GM19468 (cell line): ENCODE measurements around the gene MAGI1.
"Not testable (repeated sequence)": the region's sequence is repeated elsewhere in the genome, so short reads cannot be mapped to it uniquely, and the experiment has no call there.

Experiments used
- ATAC-seq: cut with Tn5 transposase; IDR thresholded peaks from one replicate; pipeline ENCODE4 v1.9.1; 2021; ENCODE audit warnings: mild to moderate bottlenecking, moderate library complexity, moderate number of reproducible peaks; ENCODE audit not compliant: unreplicated experiment; ENCODE audit errors: extremely low read depth

Gene MAGI1

DNA sequence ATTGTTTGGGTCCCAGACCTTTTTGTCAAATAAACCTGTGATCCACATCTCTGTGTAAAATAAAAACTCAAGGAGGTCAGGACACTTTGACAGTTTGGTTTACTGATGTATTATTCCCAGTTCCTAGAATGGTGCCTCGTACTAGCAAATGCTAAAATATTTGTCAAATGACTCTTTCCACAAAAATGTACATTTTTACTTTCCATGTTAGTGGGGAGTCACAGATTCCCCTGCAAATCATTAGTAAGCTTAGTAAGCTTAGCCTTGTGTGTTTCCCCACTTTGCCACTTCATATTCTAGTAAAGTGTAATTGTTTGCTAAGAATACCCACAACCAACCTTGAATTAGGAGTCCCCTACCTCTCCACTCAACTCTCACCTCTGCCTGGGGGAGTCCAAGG lies 2.4 kb upstream of the MAGI1 start:
- no peak for ATAC-seq

DNA sequence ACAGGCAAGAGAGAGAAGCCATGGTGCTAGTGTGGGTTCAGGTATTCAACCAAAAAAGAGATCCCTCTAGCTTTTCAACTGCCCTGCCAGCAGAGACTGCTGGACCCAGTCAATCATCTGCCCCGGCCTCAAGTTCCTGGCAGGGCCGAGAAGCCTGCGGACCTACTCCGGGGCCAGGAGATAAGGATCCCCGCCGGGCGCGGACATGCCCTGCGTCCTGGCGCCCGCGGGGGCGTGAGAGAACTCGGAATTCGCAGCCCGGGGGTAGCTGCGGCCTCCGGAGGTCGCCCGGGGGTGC lies 821 bp upstream of the MAGI1 start:
- no peak for ATAC-seq

DNA sequence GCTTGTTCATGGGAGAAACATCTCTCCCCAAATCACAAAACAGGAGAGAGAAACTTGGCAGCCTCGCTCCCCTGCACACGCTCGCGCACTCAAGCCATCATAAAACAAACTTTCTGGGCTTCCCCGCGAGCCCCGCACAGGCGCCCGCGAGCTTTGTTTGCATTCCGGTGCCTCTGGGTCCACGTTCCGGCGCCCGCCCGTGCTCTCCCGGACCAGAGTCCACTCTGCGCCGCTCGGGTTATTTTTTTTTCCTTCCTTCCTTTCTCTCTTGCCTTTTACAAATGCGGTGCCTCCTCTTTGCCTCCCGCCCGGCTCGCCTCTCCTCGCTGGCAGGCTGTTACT lies 363 bp downstream of the MAGI1 start:
- no peak for ATAC-seq

DNA sequence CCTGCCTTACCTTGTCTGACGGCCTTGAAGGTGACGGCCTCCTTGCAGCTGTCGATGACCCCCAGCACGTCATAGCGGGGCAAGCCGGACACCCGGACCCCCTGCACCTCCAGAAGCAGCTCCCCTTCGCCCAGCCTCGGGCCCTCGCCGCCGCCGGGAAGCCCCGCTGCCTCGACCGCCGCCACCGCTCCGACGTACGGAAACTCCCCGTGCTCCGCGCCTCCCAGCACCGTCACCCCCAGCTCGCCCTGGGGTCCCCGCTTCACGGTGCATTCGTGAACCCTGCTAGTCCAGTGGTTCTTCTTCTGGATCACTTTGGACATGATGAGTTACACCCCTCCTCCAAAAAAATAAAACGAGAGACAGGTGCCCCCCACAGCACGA lies 740 bp downstream of the MAGI1 start:
- ATAC-seq: no peak

DNA sequence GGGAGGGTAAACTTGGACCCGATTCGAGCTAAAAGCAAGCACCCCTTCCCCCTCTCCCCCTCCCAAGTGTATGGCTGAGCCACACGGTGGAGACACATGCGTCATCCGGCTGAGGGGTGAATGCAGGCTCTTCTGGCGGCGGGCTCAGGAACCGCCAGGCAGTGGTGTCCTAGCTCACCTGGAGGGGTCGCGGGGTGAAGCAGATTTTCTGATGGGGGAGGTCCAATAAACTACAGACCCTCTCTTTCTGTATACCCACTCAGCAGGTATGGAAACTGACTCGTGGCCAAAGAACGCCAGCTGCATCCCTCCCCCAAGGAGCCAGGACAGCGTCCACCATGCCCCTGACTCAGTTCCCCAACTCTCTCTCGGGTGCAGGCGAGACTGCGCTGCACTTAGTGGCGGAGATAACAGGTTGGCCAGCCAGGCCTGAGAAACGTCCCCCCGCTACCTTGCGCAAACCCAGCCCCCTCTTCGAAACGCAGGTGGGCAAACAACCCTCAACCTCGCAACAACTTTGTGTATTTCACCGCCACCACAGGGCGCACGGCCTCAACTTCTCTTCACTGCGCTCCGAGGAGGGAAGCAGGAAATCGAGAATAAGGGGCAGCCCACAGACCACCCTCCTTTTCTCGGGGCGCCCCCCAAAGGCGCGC lies 1.3 kb downstream of the MAGI1 start:
- no peak for ATAC-seq

DNA sequence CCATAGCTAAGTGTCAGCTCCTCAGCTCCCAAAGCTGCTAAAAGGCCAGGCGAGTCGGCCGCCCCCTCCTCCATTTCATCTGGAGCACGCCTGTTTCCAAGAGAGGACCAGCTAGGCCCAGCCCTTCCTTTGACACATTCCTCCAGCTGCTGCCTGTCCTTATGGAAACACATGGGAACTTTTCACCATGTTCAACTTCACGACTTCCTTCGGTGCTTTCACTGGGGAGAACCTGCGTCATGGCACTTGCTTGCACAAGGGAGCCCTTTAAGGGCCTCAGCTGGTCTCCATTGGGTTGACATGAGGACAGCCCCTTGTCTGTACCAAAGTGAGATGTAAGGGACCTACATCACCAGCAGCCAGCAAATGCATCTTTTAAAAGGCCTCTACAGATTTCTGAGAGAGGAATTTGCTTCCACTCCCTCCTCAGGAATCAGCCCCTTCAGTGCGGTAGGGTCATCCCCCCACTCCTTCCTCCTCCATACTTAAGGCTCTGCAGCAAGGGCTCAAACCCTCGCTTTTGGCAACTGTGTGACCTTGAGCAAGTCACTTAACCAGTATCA lies 2.1 kb downstream of the MAGI1 start:
- ATAC-seq: no peak

DNA sequence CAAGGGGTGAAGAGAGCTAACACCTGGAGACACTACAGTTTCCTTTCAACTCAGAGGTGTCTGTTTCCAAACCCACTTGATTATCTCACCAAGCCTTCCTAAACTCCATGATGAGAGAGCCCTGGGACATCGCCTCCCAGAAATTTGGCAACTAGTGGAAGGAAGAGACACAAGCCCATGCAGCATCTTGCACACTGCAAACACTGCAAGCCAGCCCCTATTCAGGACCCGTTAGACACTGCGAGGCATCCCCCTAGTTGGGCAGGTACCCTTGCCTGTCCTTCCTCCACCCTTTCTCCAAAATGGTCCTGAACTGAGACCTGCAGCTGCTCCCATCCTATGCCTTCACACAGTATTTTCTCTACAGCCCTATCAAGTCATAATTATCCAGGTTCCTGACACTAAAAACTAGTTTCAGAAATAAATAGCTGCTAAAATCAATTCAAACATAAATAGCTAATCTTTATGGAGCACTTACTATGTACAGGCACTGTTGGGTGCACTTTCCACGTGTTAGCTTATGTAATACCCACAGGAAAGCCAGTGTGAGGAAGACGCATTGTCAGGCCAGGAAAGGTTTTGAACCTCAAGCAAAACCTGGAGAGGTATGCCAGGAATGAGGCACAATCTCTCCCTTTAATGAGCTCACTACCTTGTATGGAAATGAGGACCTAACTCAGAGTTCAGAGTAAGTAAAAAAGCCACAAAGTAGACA lies 2.8 kb downstream of the MAGI1 start:
- no peak for ATAC-seq

DNA sequence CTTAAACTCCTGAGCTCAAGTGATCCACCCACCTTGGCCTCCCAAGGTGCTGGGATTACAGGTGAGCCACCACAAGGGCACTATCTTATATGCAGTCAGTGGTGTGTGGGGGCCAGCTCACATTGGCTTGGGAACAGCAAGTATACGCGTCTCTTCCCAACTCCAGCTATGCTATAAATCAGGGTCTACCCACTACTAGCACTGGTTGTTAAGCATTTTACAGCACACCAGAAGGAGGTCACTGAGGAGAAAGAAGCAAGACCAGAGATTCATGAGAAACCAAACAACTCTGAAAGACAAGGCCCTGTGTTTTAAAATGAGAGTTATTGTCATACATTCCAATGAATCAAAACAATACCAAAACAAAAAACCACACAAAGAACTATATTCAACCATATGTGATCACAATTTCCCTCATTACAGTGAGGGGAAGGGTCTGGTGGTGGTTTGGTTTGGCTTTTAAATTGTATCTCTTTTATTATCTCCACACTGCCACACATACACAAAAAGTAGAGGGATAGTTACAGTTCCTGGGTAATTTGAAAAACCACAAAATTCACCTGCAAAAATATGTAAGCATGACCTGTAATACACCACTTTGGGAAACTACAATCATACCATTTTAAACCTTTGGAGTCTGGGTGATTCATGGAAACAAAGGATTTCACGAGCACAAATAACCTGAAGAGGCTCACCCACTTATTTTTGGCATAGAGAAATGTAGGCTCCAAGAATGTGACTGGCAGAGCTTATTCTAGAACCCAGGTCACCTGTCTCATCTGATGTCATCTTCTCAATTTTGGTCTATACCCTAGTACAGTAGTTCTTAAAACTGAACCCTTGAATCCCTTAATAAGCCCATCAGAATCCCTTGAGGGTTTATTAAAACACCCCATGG lies 5.2 kb downstream of the MAGI1 start:
- ATAC-seq: no peak

DNA sequence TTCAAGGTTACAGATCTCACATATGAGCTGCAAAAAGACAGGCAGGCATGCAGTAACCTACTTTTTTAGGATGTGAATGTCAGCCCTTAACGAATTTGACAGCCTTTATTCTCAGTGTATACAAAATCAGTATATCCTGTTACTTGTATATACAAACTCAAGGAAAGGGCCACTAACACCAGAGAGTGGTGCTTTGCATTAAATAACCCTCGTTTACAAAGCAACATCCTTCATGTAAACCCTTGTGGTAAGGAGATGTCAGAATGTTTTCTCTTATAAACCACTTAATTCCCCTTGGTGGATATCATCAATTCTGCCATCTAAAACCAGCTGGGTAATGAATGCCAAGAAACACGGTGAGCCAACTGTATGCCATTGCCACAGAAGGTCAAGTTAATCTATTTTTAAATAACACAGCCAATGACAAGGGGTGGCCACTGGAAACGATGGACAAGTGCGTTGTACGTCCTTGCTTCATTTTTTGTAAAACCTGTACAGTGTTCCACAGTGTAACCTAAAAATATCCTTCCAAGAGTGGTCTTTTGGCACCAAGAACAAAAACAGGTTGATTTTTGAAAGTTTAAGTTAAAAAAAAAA lies 7.5 kb downstream of the MAGI1 start:
- no peak for ATAC-seq

DNA sequence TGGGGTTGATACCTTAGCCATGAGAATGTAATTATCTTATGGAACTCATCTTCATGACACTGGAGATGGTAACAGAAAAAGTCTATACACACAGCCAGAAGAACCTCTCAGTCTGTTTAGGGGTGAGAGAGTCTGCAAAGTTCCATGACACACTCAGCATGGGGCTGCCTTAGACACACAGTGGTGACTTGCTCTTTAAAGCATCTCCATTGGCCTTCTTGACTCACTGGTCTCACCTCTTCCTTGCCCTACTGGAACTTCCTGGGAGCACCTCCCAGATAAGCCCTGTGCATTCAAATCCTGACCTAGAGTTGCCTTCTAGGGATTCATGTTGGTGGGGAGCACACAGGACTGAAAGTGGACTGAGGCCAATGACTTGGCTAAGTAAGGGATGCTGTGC lies 9.3 kb downstream of the MAGI1 start:
- ATAC-seq: no peak

DNA sequence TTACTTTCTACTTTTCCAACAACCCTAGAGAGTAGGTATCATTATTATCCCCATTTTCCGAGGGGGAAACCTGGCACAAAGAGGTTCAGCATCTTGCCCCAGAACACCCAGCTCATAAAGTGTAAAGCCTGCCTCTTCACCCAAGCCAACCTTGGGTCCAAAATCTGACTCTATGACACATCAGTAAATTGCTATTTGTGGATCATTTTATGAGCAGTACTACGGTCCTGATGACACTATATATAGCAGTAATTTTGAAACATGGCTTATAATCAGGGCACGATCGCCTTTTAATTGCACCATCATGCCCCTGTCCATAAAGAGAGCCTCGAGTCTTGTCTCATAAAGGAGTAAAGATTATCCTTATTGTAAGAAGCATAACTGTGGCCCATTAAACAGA lies 9.7 kb downstream of the MAGI1 start:
- no peak for ATAC-seq

DNA sequence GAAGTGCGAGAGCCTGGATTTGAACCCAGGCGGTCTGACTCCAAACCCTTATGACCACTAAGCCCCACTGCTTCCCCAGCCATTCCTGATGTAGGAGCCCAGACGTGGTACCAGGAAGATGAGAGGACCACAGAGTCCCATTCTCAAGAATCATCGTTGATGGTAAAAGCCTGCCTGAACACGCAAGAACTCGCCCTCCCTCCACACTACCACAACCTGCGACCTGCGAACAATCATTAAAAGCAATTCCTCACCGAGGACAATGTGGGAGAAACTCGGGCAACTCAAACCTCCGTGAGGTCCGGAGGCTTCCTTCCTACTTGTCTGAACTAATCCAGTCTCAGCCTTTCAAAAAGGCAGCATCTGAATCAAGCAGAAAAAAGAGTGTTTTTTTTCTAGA lies 10.3 kb downstream of the MAGI1 start:
- no peak for ATAC-seq

DNA sequence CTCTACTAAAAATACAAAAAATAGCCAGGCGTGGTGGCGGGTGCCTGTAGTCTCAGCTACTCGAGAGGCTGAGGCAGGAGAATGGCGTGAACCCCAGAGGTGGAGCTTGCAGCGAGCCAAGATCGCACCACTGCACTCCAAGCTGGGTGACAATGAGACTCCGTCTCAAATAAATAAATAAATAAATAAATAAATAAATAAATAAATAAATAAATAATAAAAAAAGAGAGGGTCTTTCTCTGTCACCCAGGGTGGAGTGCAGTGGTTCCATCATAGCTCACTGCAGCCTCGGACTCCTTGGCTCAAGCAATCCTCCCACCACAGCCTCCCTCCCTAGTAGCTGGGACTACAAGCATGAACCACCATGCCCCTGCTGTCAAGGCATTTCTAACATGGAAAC lies 11.6 kb downstream of the MAGI1 start:
- ATAC-seq: not testable (repeated sequence)

DNA sequence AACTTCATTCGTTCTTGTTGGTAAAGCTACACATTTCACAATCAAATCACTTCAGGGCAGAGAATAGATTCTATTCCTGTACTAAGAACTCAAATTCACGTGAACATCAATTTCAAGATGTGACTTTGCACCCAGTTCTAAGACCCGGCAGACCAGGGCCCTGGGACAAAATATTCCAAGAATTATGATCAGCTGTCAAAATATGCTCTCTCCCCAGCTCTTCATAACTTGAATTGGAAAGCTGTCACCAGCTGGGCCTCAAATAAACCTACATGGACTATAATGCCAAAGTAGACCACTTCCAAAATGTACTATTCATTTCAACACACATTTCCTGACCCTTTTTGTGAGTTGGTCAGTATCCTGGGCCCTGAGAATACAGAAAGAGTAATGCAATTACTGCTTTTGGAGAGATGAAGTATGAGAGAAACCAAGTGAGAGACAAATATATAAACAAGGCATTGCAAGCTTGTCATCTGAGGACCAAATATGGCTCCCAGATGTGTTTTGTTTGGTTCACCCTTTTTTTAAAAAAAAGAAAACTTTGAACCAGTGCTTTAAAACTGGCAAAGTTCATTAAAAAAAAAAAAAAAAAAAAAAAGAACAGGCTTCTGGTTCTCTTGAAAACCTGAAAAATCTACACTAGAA lies 14.9 kb downstream of the MAGI1 start:
- ATAC-seq: no peak

DNA sequence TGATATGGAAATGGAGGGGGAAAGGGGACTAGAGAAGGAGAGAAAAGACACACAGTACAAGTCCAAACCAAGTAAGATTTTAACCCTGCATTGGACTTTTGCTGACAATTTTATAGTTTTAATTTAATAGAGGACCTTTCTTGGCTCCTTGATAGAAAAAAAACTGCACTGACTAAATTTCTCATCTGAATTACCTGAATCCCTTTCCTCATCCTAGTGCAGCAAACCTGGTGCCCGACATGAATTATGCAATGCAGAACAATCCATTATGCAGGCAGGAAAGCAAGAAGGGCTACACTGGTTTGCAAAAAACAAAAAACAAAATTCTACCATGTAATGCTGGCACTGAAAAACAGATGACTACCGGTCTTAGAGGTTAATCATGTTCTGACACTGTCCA lies 15.5 kb downstream of the MAGI1 start:
- no peak for ATAC-seq

DNA sequence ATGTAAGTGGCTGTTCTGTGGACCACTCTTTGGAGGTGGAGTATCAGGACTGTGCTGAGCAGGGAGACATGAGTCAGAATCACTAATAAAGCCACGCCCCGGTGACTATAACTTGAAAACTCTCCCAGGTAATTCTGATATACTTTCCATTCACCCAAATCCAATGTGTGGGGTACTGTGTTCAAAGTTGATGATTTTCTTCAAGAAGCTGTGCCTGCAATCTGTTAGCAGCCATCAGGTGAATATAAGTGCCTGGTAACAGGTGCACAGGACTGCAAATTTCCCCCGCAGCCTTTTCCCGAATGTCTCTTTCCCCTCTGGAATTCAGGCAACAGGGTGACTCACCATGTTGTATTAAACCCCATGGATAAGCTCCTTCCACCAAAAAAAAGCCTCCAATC lies 17.0 kb downstream of the MAGI1 start:
- no peak for ATAC-seq

DNA sequence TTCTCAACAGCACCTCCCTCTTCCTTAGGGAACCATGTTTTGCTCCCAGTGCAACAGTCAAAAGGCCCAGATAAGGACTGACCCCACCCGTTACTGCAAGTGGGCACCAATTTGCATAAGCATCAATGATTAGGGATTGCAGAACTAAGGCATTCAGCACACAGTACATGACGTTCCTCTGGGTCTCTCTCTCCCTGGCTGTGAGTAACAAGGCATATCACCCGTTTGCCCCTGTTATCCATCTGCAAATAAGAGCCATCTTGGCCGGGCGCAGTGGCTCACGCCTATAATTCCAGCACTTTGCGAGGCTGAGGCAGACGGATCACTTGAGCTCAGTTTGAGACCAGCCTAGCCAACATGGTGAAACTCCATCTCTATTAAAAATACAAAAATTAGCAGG lies 18.8 kb downstream of the MAGI1 start:
- ATAC-seq: no peak

DNA sequence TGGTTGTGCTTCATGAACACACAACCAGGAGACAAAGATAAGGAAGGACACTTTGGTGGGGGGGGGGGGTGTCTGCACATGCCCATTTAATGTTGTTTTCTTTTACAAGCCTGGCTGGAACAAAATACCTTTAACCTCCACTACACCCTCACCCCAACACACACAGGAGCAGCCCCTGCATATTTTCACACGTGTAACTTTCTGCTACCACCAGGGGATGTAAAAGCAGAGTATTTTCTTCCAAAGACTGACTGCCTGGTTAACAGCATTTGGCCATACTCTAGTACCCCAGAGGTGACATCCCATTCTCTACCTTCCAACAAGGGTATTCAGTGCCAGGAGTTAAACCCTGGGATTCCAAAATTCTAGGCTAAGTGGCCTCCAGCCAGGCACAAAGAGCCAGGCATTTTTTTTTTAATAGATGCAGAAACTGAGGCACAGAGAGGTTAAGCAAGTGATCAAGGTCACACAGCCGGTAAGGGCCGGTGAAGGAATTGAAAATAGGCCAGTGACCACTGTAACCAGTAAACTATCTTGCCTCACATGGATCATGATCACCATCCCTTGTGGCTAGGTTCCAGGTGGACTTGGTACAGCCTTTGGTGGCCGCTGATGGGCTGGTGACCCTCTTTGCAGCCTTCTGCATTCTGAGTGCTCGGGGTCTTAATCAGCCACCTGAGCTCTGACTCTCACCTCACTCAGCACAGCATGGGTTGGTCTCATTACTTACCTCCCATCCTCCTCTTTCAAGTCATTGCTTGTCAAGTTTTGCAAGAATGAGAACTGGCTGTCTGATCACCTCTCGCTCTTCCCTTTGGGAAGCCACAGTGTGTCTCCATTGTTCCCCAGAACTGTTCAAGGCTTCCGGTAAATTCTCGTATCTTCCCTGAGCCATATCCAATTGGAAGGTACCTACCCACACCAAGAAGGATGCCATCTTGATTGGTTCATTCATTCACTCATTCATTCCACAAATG lies 20.4 kb downstream of the MAGI1 start:
- no peak for ATAC-seq

DNA sequence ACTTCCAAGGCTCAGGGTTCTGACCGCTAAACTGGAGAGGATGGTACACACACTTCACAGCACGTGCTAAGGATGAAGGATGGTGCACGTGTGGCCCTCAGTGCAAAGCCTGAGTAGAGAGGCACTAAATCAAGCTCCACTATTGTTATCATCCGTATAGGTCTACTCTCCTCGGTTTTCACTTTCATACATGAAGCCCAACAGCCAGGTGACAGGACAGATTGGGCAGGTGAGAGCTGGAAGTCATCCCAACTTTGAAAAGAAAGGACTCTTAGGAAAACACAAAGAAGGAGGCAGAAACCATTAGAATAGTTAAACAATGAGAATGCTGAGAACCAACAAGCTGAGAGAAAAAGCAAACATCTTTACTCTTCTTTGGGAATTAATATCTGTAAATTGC lies 21.1 kb downstream of the MAGI1 start:
- ATAC-seq: no peak
